ENCODE data around the gene RBMS1. TPM values are rescaled to one million over a fixed set of nuclear protein-coding genes. Genes with fewer than 3 reads are reported as not detected.

The RBMS1 gene
- total and polyA plus RNA-seq, 7 donors = 8.4 to 43.2 (median 24.1) TPM

GRCh38 chr2:160261732-160262131 is 231.9 kb downstream of the RBMS1 start:
- WGBS, 3 donors = 30 to 52% (median 31%) methylated on average over 2 of the region's 2 CpGs
- DNase-seq (no peak), ATAC-seq (peak; percentile 69 to 91 (median 74))
- Histone ChIP-seq H3K4me3 (no peak overlapping the region), H3K4me1 (peaks cover 22% of the 10 kb centered on the region), H3K27me3 (ENCODE audit: insufficient read depth in 3 of 3, low read length in 2 of 3) (no peaks in the 10 kb centered on the region), H3K27ac (peak overlapping the region; percentile 51), H3K9me3 (no peaks in the 10 kb centered on the region), H3K36me3 (ENCODE audit: insufficient read depth in 1 of 2, low read depth in 1 of 2) (peaks cover 0 to 3% of the 10 kb centered on the region in 2 donors)
- intact Hi-C loops (cut with DNase I) = loop anchor here in 1 of 2 donors (10.0 kb wide), 1 partner anchor 733 kb away; no protein-coding TSS in a partner anchor
- no peak for TF ChIP-seq CTCF (IDR thresholded peaks at IDR 0.05)

GRCh38 chr2:160258492-160258805 is 235.2 kb downstream of the RBMS1 start:
- no peak for DNase-seq
- H3K27me3 ChIP-seq (ENCODE audit: insufficient read depth in 3 of 3, low read length in 2 of 3) = no peaks in the 10 kb centered on the region
- ATAC-seq = no peak
- H3K4me1 ChIP-seq = peaks cover 22% of the 10 kb centered on the region
- WGBS, 3 donors = 67 to 74% (median 73%) methylated on average over 2 of the region's 2 CpGs
- H3K36me3 ChIP-seq (ENCODE audit: insufficient read depth in 1 of 2, low read depth in 1 of 2) = no peaks in the 10 kb centered on the region
- no peak overlapping the region for H3K4me3 ChIP-seq
- intact Hi-C loops (cut with DNase I) = no loop called here
- no peak for TF ChIP-seq CTCF (IDR thresholded peaks at IDR 0.05)
- H3K9me3 ChIP-seq = no peaks in the 10 kb centered on the region
- H3K27ac ChIP-seq = no peak overlapping the region

- Histone ChIP-seq H3K27ac (no peak overlapping the region), H3K4me1 (peaks cover 23% of the 10 kb centered on the region), H3K4me3 (no peak overlapping the region), H3K36me3 (ENCODE audit: insufficient read depth in 1 of 2, low read depth in 1 of 2) (no peaks in the 10 kb centered on the region), H3K9me3 (no peaks in the 10 kb centered on the region), H3K27me3 (ENCODE audit: insufficient read depth in 3 of 3, low read length in 2 of 3) (no peaks in the 10 kb centered on the region)
- intact Hi-C loops (cut with DNase I) = no loop called here
- WGBS, 3 donors = 91 to 93% (median 91%) methylated on average over 12 of the region's 12 CpGs
- DNase-seq = no peak
- ATAC-seq = no peak
- no peak for TF ChIP-seq CTCF (IDR thresholded peaks at IDR 0.05)
These were observed 235.7 kb downstream of the RBMS1 start for GRCh38 chr2:160257743-160258491.

GRCh38 chr2:160257041-160257742 is 236.4 kb downstream of the RBMS1 start:
- TF ChIP-seq CTCF (IDR thresholded peaks at IDR 0.05) = no peak
- H3K4me1 ChIP-seq = peaks cover 18% of the 10 kb centered on the region
- ATAC-seq (no peak), DNase-seq (no peak)
- no peak overlapping the region for H3K27ac ChIP-seq
- no peaks in the 10 kb centered on the region for H3K36me3 ChIP-seq (ENCODE audit: insufficient read depth in 1 of 2, low read depth in 1 of 2)
- intact Hi-C loops (cut with DNase I) = no loop called here
- H3K9me3 ChIP-seq = no peaks in the 10 kb centered on the region
- no peaks in the 10 kb centered on the region for H3K27me3 ChIP-seq (ENCODE audit: insufficient read depth in 3 of 3, low read length in 2 of 3)
- WGBS, 3 donors = 89 to 93% (median 92%) methylated on average over 6 of the region's 6 CpGs
- H3K4me3 ChIP-seq = no peak overlapping the region
